Lower leg skin (tissue), 3 donors: ENCODE measurements around the gene SVOPL.

ENCODE experiments used
- POLR2A ChIP-seq, 2 donors: fragments of 450-650 bp; IDR thresholded peaks; one replicate each; pipeline ENCODE4 v1.6.1; 2016 to 2017; ENCODE audit warnings: antibody characterized with exemption in 2 of 2, mild to moderate bottlenecking in 1 of 2, moderate library complexity in 1 of 2
- TF ChIP-seq, protein P1 (sequence below), 3 donors: fragments of 450-650 bp; IDR thresholded peaks; one replicate each; pipeline ENCODE4 v1.5.1; 2016; ENCODE audit warnings: antibody characterized with exemption in 3 of 3, mild to moderate bottlenecking in 3 of 3, moderate library complexity in 2 of 3

DNA sequence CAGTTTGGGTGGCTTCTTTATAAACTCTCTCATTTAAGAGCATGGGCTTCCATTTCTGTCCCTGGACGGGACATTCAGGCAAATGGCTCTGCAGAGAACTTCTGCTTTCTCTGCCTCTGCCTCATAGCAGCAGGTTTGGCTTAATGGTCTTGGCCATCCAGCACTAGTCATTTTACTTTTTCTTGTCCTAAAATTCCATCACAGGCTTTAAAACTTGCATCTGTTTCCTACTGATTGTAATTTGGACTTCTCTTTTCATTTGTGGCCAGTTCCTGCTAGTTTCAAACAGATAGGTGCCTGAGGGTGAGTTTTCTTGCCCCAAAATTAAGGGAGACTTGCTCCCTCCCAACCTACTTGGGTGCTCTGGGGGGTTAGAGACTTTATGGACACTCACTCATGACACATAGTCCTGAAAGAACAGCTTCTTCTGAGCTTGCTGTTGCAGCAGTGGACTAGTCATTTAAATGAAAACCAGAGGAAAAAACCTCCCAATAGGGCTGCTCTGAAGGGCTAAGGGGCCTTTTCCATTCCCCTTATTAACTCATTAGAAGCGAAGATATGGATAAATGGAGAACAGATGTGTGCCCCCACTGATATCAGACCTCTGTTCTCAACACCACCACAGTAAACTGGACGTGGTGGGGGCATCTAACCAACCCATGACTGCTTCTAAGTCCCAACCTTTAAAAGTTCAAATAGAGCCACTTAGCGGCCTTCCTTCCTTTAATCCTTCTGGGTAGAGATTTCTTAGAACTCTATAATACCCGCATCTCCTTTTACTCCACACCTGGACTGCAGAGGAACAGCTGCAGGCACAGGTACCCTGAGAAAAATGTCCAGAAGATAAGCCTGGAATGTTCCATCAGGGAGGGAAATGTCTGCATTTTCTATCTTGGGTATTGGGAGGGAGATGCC is 38.8 kb downstream of the SVOPL start:
- TF ChIP-seq, protein P1, sequence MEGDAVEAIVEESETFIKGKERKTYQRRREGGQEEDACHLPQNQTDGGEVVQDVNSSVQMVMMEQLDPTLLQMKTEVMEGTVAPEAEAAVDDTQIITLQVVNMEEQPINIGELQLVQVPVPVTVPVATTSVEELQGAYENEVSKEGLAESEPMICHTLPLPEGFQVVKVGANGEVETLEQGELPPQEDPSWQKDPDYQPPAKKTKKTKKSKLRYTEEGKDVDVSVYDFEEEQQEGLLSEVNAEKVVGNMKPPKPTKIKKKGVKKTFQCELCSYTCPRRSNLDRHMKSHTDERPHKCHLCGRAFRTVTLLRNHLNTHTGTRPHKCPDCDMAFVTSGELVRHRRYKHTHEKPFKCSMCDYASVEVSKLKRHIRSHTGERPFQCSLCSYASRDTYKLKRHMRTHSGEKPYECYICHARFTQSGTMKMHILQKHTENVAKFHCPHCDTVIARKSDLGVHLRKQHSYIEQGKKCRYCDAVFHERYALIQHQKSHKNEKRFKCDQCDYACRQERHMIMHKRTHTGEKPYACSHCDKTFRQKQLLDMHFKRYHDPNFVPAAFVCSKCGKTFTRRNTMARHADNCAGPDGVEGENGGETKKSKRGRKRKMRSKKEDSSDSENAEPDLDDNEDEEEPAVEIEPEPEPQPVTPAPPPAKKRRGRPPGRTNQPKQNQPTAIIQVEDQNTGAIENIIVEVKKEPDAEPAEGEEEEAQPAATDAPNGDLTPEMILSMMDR (IDR thresholded peaks at IDR 0.05): no peak
- TF ChIP-seq POLR2A (IDR thresholded peaks at IDR 0.05): no peak
